K562 (cell line): ENCODE measurements around the gene PSMD13. TPM values are rescaled to one million over a fixed set of nuclear protein-coding genes. Genes with fewer than 3 reads are reported as not detected.

Experiments used
- AFF1 ChIP-seq, 2 experiments: fragments of 450-650 bp; IDR thresholded peaks; 2 replicates each; pipeline ENCODE4 v1.6.1; 2018; ENCODE audit warnings: mild to moderate bottlenecking in 2 of 2, low read depth in 1 of 2; ENCODE audit not compliant: partially characterized antibody in 2 of 2
- DEAF1 ChIP-seq: fragments of 450-650 bp; formaldehyde crosslinking; IDR thresholded peaks from 2 replicates; pipeline ENCODE4 v1.4.0; 2020; ENCODE audit warnings: mild to moderate bottlenecking, moderate library complexity
- E2F1 ChIP-seq: sonication (generic); formaldehyde crosslinking; IDR thresholded peaks from 2 replicates; pipeline ENCODE4 v1.8.1; 2023; ENCODE audit warnings: mild to moderate bottlenecking, missing genetic modification reagents, moderate library complexity
- EP400 ChIP-seq: fragments of 450-650 bp; IDR thresholded peaks from 2 replicates; pipeline ENCODE4 v1.6.1; 2017; ENCODE audit warnings: antibody characterized with exemption, mild to moderate bottlenecking, moderate library complexity
- EWSR1 ChIP-seq: fragments of 450-650 bp; IDR thresholded peaks from 2 replicates; pipeline ENCODE4 v1.6.1; 2018; ENCODE audit warnings: borderline replicate concordance, mild to moderate bottlenecking, low read depth, moderate library complexity; ENCODE audit not compliant: partially characterized antibody
- FOXP4 ChIP-seq: sonication (generic); formaldehyde crosslinking; IDR thresholded peaks from 2 replicates; pipeline ENCODE4 v1.8.0; 2022; ENCODE audit warnings: mild to moderate bottlenecking, missing genetic modification reagents, borderline replicate concordance
- HIVEP1 ChIP-seq: fragments of 250-450 bp; sonication (Bioruptor Pico); IDR thresholded peaks from 2 replicates; pipeline ENCODE4 v1.4.0; 2020; ENCODE audit warnings: mild to moderate bottlenecking
- RB1 ChIP-seq: fragments of 450-650 bp; IDR thresholded peaks from 2 replicates; pipeline ENCODE4 v1.6.1; 2017; ENCODE audit warnings: low read depth, mild to moderate bottlenecking
- RBFOX2 ChIP-seq: fragments of 200-400 bp; formaldehyde crosslinking; IDR thresholded peaks from 2 replicates; pipeline ENCODE4 v1.6.1; 2017; ENCODE audit warnings: low read depth, mild to moderate bottlenecking, low read length, moderate library complexity
- SMC3 ChIP-seq: conservative IDR thresholded peaks from 2 replicates; pipeline ENCODE4 v1.6.1; 2011; ENCODE audit warnings: low read depth, low read length, improper control_type of control experiment; ENCODE audit not compliant: insufficient read depth
- TCF3 ChIP-seq: sonication (generic); formaldehyde crosslinking; IDR thresholded peaks from 2 replicates; pipeline ENCODE4 v1.4.0; 2020; ENCODE audit warnings: mild to moderate bottlenecking, missing genetic modification reagents
- TRIM25 ChIP-seq: fragments of 450-650 bp; IDR thresholded peaks from 2 replicates; pipeline ENCODE4 v1.7.0; 2016; ENCODE audit warnings: borderline replicate concordance
- YY1 ChIP-seq, 3 experiments: IDR thresholded peaks; 2 replicates each; pipeline ENCODE4 v1.6.1; 2011; ENCODE audit warnings: low read length in 2 of 3, mild to moderate bottlenecking in 2 of 3, moderate library complexity in 2 of 3, borderline replicate concordance in 1 of 3, control low read depth in 1 of 3, low read depth in 1 of 3; ENCODE audit not compliant: insufficient read depth in 3 of 3, insufficient replicate concordance in 2 of 3, control insufficient read depth in 1 of 3, insufficient read length in 1 of 3; ENCODE audit errors: extremely low read depth in 1 of 3
- ZFX ChIP-seq: sonication (generic); formaldehyde crosslinking; IDR thresholded peaks from 2 replicates; pipeline ENCODE4 v1.8.0; 2022; ENCODE audit warnings: mild to moderate bottlenecking, missing genetic modification reagents, moderate library complexity
- ZNF431 ChIP-seq: sonication (generic); formaldehyde crosslinking; IDR thresholded peaks from 2 replicates; pipeline ENCODE4 v1.8.0; 2022; ENCODE audit warnings: mild to moderate bottlenecking, missing genetic modification reagents
- polyA plus RNA-seq, 8 experiments: library from polyadenylated mRNA; depleted of rRNA in 4 of 8; stranded (reverse) in 5 of 8; unstranded in 3 of 8; fragments of >200 nt; fragmentation: Nextera tagmentation in 2 of 8; fragmentation: Illumina TruSeq in 1 of 8; extraction: Ambion mirVana in 2 of 8; extraction: Trizol in 1 of 8; gene quantifications; 2 replicates each; pipeline versions ENCODE4 v1.2.1 to v1.2.3, GENCODE V29; 2011 to 2014; ENCODE audit warnings: inconsistent platforms in 1 of 8, missing spikeins in 1 of 8
- total RNA-seq, 7 experiments: library from RNA; depleted of rRNA in 6 of 7; stranded (reverse); fragments of >200 nt in 6 of 7; fragmentation: Illumina TruSeq in 2 of 7; extraction: Trizol in 2 of 7; gene quantifications; 2 replicates each; pipeline versions ENCODE4 v1.2.1 to v1.2.3, GENCODE V29; 2011 to 2021; ENCODE audit warnings: low replicate concordance in 1 of 7

PSMD13 gene
- total and polyA plus RNA-seq, 9 of the 15 experiments (the other 6 are each of a cell fraction or from before 2014, with no cell fraction given) = 185 to 383 (median 267) TPM

- TF ChIP-seq RB1 = no peak
- no peak for TF ChIP-seq SMC3
- no peak for TF ChIP-seq EWSR1
- TF ChIP-seq FOXP4 (CRISPR knock-in tag) = no peak; the same call in 1 of the 2 replicates
- TF ChIP-seq E2F1 (CRISPR knock-in tag) = no peak
- peak; percentile 54; the same call in 1 of the 2 replicates for TF ChIP-seq EP400
- no peak for TF ChIP-seq DEAF1 (CRISPR knock-in tag)
- peak in 1 of 3 experiments; percentile 68 for TF ChIP-seq YY1 (IDR thresholded peaks at IDR 0.05; ENCODE audit: borderline replicate concordance in 1 of 3, control insufficient read depth in 1 of 3, extremely low read depth in 1 of 3, insufficient read depth in 3 of 3, insufficient read length in 1 of 3, insufficient replicate concordance in 2 of 3, low read depth in 1 of 3, low read length in 2 of 3)
- TF ChIP-seq RBFOX2 = peak; percentile 73
- TF ChIP-seq AFF1 (IDR thresholded peaks at IDR 0.05; ENCODE audit: low read depth in 1 of 2, partially characterized antibody in 2 of 2) = peak in 1 of 2 experiments; percentile 38
- TF ChIP-seq ZNF431 = peak; percentile 65; the same call in 1 of the 2 replicates
- TF ChIP-seq TCF3 (CRISPR knock-in tag) = no peak
- peak; percentile 82 for TF ChIP-seq ZFX (CRISPR knock-in tag)
- no peak for TF ChIP-seq TRIM25
- TF ChIP-seq HIVEP1 (CRISPR knock-in tag) = no peak
Measured at GRCh38 chr11:287821-288477, 51.2 kb downstream of the PSMD13 start (continued).
